HG03045 (cell line): ENCODE measurements around the gene SHROOM3.
A peak's percentile ranks its signal among the peaks of the same experiment; 100 is the strongest.

ENCODE experiments used
- ATAC-seq: cut with Tn5 transposase; IDR thresholded peaks from one replicate; pipeline ENCODE4 v1.9.1; 2021; ENCODE audit warnings: mild to moderate bottlenecking, moderate library complexity; ENCODE audit not compliant: unreplicated experiment

SHROOM3 gene

DNA sequence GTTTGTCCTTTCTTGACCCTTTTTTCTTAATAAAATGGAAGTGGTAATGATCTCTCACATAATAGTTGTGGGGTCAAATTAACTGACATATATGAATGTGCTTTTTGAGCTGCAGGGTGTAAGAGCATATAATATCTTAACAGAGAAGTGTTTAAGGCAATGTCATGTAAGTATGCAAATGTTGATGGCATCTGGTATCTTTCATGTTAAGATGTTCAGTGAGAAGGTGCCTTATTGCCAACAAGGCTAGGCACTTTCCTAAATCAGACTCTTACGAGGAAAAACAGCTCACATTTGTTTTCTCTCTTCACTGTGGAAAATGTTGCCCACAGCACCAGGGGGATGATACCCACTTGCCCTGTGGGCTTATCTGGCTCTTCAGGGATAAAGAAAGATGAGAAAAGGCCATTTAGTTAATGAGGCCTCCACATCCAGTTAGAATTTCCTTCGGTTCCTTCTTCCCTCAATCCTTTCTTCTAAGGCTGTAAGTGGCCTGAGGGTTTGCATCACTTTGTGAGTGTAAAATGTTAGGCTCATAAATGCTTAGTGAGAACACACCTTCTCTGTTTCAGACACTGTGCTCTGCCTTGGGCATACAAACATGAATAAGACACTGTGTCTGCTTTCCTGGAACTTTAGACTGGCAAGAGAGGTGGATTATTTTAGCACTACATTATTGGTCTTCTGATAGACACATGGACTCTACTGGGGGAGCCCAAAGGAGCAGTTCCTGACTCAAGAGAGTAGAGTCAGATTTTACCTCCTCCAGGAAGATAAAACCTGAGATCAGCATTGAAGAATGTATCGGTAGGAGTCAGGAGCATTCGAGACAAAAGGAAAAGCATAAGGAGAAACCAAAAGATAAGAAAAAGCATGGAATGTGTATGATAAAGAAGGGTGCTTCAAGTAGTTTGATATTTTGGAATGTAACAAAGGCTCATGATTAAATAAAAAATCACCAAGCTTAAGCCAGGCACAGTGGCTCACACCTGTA, 327.4 kb downstream of the SHROOM3 start:
- no peak for ATAC-seq

DNA sequence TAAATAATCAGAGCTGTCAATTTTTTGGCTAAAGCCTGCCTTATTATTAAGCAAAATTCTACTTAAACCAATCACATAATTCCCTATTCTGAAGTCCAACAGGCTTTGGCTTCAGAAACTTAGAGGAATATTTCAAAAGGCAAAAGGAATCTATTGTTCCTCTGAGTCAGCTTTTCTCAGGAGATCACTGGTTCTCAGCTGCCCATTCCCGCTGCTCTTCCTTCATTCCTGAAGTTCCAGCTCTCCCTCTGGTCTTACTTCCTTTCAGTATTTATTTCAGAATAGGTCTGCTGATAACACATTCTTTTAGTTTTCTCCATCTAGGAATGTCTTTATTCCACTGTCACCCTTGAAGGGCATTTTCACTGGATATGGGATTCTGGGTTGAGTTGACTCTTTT, 329.2 kb downstream of the SHROOM3 start:
- ATAC-seq: no peak

- no peak for ATAC-seq
These were observed 330.6 kb downstream of the SHROOM3 start for GRCh38 chr4:76765473-76766183.

GRCh38 chr4:76767983-76768382, 333.0 kb downstream of the SHROOM3 start:
- ATAC-seq: no peak

GRCh38 chr4:76772498-76773106, 337.6 kb downstream of the SHROOM3 start:
- ATAC-seq: peak; percentile 81

DNA sequence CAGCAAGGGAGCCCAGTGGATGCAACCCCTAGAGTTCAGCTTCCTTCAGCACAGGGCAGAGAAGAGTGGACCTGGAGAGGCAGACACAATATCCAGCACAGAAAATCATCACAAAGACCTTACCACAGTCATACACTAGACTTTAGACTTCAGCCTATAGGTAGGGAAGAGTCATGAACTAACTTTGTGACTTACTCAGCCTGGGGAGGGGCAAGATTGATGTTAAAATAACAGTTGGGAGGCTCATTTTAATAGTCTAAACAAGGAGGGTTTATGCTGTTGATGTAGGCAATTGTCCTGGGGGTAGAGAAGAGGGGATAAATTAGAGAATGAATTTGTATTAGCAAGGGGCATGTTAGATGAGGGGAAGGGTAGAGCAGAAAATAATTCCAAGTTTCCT, 338.7 kb downstream of the SHROOM3 start:
- no peak for ATAC-seq

DNA sequence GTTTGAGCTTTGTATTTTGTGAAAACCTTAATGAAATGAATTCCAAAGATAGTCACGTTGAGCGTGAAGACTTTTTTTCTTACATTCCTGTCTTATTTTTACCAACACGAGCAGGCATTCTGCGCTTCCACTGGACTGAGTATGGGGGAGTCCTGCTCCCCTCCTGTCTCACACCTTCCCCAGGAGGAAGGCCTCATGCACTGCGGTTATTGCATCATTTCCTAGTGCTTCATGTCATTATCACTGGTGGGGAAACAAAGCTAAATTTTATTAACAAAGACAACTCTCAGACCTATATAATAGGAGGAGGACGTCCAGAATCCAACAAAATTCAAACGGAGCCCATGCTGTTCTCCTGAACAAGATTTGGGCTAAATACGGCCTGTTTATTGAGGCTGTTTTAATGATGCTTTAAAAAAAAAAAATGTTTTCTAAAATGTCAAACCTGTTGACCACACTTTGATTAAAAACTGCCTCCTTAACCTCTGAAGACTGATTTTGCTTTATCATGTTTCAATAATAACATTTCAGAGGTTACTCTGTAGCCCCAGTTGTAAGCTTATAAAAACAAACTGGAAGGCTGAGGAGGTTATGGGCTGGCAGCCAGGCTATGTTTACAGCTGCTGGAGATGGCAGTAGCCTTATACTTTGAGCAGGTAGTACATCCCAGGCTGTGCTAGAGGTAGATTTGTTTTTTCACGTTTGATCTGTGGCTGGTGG, 344.9 kb downstream of the SHROOM3 start:
- no peak for ATAC-seq

- no peak for ATAC-seq
These were observed 346.0 kb downstream of the SHROOM3 start for GRCh38 chr4:76780781-76781697.

- ATAC-seq: peak; percentile 79
These were observed 346.9 kb downstream of the SHROOM3 start for GRCh38 chr4:76781698-76782595.

- ATAC-seq: no peak
These were observed 347.8 kb downstream of the SHROOM3 start for GRCh38 chr4:76782837-76783236.

DNA sequence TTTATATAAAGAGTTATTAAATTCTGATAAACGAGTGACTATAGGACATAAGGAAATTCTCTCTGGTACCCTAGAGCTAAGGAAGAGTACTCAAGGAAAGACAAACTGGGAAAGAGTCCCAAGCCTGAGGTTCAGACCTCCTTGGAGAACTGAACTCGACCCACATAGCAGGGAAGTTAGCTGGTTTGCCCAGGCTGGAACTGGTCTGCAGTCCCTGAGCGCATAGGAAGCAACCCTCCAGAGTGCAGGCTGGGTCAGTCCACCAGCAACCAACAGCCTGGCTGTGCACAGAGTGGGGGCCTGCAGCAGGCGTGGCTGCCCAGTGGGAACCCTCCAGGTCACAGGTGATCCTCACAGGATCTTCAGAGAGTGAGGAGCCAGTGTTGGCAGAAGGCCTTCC, 348.8 kb downstream of the SHROOM3 start:
- no peak for ATAC-seq

- ATAC-seq: no peak
These were observed 349.2 kb downstream of the SHROOM3 start for GRCh38 chr4:76784237-76784636.

DNA sequence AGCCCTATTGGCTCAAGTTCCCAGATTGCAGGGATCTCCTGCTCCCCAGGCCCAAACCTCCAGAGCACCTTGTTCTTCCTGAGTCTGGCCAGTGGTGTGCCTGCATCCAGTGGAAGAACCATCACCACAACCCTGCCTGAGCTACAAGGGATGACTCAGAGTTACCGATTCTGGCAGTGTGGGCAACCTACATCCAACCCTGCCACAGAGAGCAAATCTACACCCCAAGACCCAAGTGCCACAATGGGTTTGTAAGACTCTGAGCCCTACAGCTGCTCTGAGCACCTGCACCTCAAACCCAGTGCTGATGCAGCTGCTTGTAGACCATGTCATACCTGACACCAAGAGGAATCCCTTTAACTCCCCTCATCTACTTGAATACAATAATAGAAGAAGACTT, 352.9 kb downstream of the SHROOM3 start:
- ATAC-seq: no peak

- ATAC-seq: no peak
These were observed 355.3 kb downstream of the SHROOM3 start for GRCh38 chr4:76790377-76790776.

- no peak for ATAC-seq
These were observed 356.4 kb downstream of the SHROOM3 start for GRCh38 chr4:76791479-76791878.

- ATAC-seq: no peak
These were observed 357.4 kb downstream of the SHROOM3 start for GRCh38 chr4:76792418-76792817.

DNA sequence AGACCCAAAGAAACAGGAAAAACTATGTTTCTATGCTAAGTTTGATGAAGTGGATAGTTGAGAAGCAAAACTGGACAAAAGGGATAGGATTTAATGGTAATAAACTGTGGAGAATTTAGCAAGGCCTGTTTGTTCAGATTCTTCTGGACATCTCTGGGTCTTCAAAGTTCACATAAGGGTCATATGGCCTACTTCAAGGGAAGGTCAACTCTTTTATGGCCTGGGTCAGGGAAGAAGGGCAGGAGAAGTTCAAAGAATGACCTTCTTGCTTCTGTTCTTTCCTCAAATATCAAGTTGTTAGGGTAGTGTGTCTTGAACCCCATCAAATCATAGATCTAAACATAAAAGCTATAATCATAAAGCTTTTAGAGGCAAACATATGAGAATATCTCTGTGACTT, 360.2 kb downstream of the SHROOM3 start:
- ATAC-seq: no peak

GRCh38 chr4:76799140-76799539, 364.1 kb downstream of the SHROOM3 start:
- ATAC-seq: no peak

DNA sequence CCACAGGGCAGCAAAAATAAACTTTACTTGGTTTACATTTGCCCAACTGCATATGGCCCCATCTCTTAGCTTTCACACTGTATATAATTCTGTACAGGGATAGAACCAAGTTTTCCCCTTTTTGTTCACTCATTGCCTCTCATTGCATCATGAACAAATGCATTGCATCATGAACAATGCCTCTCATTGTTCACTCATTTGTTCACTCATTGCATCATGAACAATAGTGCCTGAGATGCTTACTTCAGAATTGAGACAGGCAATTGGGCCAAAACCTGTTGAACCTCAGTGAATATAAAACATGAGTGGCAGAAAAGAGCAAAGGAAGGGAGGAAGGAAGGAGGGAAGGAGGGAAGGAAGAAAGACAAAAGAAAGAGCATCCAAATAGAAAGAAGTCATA, 364.7 kb downstream of the SHROOM3 start:
- no peak for ATAC-seq
